NCI-H1436 (cell line): ENCODE data around the gene AUTS2.

ENCODE experiments used
- DNase-seq: peaks from one replicate; lab custom pipeline; 2025; lab: John Stamatoyannopoulos, UW

The AUTS2 gene

DNA sequence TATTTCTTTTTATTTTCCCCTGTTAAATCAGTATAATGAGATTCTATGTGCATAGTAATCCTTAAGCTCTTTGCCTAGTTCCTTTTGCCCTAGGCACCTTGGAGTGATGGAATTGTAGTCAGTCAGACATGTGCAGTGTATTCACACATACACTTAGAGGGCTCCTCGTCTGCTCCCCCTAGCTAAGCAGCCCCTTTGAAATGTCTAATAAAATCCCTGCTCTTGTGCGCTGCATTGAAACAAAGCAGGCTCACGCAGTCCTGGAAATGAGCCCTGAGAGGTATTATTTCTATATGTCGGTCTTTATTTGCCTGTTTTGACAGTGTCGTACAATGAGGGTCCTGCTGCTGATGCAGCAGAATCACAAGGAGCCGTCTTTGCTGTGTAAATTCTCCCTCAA is 258.7 kb downstream of the AUTS2 start:
- no peak for DNase-seq

- DNase-seq = no peak
Observed at GRCh38 chr7:69858471-69858870, 260.2 kb downstream of the AUTS2 start.

DNA sequence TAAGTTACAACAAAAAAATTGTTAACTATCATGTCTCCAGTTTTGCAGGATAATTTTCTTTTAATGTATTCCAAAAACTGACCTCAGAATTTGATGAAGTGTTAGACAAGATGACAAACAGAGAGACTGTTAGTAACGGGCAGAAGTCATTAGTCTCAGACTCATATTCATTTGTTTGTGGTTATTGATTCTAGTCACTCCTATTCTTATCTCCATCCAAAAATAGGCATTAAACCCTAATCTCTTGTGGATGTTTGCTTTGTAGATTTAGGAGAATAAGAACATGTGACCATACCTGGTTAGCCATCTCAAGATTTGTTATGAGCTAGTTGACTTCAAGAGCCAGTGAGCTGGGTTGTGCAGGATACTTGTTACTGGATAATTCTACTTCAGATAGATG is 261.1 kb downstream of the AUTS2 start:
- no peak for DNase-seq

DNA sequence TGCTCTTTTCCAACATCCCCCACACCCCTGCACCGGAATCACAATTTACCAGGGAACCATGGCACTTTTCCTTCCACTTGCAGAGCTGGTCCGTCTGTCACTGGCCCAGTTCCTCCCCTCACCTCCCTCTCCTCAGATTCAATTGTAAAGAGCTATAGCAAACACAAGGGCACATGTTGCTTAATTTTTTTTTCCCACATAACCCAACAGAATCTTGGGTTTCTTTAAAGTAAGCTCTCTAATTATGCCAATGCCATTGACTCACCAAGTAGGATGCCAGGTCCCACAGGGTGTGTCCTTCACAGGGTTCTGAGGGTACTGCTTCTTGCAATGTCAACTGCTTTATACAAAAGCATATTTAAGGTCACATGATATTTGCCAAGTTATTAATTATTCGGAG is 262.2 kb downstream of the AUTS2 start:
- DNase-seq = no peak

GRCh38 chr7:69860941-69861622 is 262.8 kb downstream of the AUTS2 start:
- DNase-seq = no peak

- DNase-seq = no peak
Observed at GRCh38 chr7:69862413-69863064, 264.3 kb downstream of the AUTS2 start.

GRCh38 chr7:69864274-69864673 is 266.0 kb downstream of the AUTS2 start:
- peak; percentile 77 for DNase-seq

- no peak for DNase-seq
Observed at GRCh38 chr7:69864822-69865221, 266.5 kb downstream of the AUTS2 start.

DNA sequence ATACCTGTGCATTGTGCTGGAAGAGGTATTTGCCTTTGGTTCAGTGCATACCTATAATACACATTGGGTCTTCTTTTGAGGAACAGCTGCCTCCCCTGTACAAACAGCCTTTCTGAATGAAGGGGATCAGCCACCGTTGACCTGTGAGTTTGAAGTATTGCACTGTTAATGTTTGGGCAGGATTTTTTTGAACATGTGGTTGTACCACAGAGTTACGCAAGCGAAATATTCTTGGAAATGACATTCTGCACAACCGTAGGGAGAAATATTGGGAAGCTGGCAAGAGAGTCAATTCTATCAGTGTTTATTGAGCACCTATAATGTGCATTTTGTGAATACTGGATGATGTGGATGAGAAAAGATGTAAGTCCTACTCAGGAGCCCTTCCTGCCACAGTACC is 270.6 kb downstream of the AUTS2 start:
- no peak for DNase-seq

GRCh38 chr7:69871213-69871885 is 273.1 kb downstream of the AUTS2 start:
- DNase-seq = no peak

- no peak for DNase-seq
Observed at GRCh38 chr7:69871886-69872569, 273.8 kb downstream of the AUTS2 start.

- no peak for DNase-seq
Observed at GRCh38 chr7:69873512-69873911, 275.2 kb downstream of the AUTS2 start.

- no peak for DNase-seq
Observed at GRCh38 chr7:69878015-69878414, 279.7 kb downstream of the AUTS2 start.

DNA sequence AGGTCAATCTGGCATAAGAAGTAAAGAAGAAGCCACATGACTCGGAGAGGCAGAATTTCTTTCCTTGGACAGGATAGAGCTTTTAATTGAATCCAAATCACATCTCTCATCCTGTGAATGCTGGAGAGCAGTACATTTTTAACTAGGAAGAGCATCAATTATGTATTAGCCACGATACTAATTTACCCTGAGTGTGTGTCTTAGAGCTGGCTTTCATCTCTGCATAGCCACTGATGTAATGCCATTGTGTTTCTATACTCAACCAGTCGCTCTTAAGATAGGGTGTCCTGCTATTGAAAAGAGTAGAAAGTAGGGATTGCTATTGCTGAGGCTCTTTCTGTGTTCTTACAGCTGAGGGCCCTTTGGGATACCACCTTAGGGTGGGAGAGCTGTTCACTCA is 280.3 kb downstream of the AUTS2 start:
- DNase-seq = no peak

DNA sequence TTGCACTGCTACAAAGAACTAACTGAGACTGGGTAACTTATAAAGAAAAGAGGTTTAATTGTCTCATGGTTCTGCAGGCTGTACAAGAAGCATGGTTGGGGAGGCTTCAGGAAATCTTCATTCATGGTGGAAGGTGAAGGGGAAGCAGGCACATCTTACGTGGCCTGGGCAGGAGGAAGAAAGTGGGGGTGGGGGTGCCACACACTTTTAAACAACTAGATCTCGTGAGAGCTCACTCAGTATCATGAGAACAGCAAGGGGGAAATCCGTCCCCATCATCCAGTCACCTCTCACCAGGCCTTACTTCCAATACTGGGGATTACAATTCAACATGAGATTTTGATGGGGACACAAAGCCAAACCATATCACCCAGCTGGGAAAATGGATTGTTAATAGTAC is 281.7 kb downstream of the AUTS2 start:
- no peak for DNase-seq

DNA sequence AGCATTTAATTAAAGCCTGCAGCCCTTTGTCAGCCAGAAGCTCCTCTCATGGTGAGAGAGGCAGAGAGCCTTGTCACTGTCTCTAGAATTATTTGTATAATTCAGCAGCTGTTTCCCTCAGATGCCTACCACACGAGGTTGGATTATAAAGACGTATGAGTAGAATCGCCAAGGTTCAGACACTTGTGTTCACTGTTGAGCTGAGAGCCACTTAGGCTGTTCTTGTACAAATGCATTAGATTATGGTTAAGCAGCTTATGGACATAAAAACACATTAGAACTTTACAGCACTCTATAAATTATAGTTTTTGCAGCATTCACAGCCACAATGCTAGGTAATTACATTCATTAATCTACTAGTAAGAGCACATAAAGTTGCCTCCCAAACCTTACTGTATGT is 282.6 kb downstream of the AUTS2 start:
- DNase-seq = peak; percentile 85

DNA sequence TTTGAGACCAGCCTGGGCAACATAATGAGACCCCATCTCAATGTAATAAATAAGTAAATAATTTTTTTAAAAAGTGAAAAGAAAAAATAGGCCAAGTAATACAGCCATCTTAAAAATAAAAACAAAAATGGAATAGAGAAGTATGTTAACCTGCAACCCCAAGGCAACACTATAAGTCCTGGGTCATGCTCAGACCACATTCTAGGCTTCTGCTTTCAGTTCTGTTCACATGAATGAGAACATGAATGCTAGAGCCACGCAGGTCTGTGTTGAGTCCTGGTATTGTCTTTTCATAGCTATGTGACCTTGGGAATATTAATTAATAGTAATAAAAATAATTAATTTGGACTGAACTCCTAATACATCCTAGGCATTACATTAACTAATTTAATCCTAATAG is 284.0 kb downstream of the AUTS2 start:
- no peak for DNase-seq

GRCh38 chr7:69883399-69883891 is 285.2 kb downstream of the AUTS2 start:
- DNase-seq = no peak

- DNase-seq = no peak
Observed at GRCh38 chr7:69885431-69885830, 287.2 kb downstream of the AUTS2 start.

DNA sequence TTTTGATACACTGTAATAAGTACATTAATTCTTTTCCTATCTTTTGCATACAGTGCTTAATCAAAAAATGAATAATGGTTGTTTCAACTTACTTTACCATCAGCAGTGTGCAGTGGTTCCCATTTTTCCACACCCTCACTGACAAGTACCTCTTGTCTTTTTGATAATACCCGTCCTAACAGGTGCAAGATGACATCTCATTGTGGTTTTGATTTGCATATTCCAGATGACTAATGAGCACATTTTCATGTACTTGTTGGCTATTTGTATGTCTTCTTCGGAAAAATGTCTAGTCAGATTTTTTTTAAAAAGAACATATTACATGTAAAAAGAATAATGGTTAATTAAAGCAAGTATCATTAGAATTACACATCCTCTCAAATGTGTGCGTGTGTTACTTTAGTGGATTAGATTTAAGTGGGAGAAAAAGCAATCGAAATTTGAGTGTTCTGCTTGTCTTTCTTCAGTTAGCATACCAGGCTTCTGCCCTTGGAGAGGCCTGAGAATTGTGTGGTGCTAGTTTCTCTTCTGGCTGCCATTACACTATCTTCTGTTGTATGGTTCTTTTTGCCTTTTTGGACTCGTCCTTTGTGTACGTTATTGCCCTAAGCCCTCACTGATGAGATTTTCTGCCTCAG is 291.2 kb downstream of the AUTS2 start:
- peak; percentile 26 for DNase-seq

- DNase-seq = no peak
Observed at GRCh38 chr7:69889976-69890351, 291.7 kb downstream of the AUTS2 start.

- DNase-seq = no peak
Observed at GRCh38 chr7:69892790-69893189, 294.5 kb downstream of the AUTS2 start.
